Measurements from ENCODE around the gene EPAS1. TPM values are rescaled to one million over a fixed set of nuclear protein-coding genes. Genes with fewer than 3 reads are reported as not detected.

EPAS1 gene
- total and polyA plus RNA-seq, 2 of the 13 experiments (the other 11 are each of a cell fraction or from before 2014, with no cell fraction given): 47.1 to 182 TPM

GRCh38 chr2:46298522-46299353 is 1.5 kb downstream of the EPAS1 start (continued):
- TF ChIP-seq, protein P1, sequence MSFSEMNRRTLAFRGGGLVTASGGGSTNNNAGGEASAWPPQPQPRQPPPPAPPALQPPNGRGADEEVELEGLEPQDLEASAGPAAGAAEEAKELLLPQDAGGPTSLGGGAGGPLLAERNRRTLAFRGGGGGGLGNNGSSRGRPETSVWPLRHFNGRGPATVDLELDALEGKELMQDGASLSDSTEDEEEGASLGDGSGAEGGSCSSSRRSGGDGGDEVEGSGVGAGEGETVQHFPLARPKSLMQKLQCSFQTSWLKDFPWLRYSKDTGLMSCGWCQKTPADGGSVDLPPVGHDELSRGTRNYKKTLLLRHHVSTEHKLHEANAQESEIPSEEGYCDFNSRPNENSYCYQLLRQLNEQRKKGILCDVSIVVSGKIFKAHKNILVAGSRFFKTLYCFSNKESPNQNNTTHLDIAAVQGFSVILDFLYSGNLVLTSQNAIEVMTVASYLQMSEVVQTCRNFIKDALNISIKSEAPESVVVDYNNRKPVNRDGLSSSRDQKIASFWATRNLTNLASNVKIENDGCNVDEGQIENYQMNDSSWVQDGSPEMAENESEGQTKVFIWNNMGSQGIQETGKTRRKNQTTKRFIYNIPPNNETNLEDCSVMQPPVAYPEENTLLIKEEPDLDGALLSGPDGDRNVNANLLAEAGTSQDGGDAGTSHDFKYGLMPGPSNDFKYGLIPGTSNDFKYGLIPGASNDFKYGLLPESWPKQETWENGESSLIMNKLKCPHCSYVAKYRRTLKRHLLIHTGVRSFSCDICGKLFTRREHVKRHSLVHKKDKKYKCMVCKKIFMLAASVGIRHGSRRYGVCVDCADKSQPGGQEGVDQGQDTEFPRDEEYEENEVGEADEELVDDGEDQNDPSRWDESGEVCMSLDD (CRISPR knock-in tag; IDR thresholded peaks at IDR 0.05; ENCODE audit: borderline replicate concordance): no peak; the same call in 1 of the 2 replicates
- no peak for TF ChIP-seq ZSCAN31 (CRISPR knock-in tag; IDR thresholded peaks at IDR 0.05; ENCODE audit: low read depth)
- no peak for TF ChIP-seq RERE (CRISPR knock-in tag; IDR thresholded peaks at IDR 0.05; ENCODE audit: low read depth)
- no peak for TF ChIP-seq NAIF1 (CRISPR knock-in tag; IDR thresholded peaks at IDR 0.05; ENCODE audit: borderline replicate concordance)
- TF ChIP-seq ZFP41 (CRISPR knock-in tag; IDR thresholded peaks at IDR 0.05; ENCODE audit: borderline replicate concordance): no peak
- no peak for TF ChIP-seq ZNF557 (CRISPR knock-in tag; IDR thresholded peaks at IDR 0.05)
- no peak for TF ChIP-seq LRRFIP1 (CRISPR knock-in tag; conservative IDR thresholded peaks at IDR 0.05)
- TF ChIP-seq, protein P2, sequence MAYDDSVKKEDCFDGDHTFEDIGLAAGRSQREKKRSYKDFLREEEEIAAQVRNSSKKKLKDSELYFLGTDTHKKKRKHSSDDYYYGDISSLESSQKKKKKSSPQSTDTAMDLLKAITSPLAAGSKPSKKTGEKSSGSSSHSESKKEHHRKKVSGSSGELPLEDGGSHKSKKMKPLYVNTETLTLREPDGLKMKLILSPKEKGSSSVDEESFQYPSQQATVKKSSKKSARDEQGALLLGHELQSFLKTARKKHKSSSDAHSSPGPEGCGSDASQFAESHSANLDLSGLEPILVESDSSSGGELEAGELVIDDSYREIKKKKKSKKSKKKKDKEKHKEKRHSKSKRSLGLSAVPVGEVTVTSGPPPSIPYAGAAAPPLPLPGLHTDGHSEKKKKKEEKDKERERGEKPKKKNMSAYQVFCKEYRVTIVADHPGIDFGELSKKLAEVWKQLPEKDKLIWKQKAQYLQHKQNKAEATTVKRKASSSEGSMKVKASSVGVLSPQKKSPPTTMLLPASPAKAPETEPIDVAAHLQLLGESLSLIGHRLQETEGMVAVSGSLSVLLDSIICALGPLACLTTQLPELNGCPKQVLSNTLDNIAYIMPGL (CRISPR knock-in tag; IDR thresholded peaks at IDR 0.05; ENCODE audit: borderline replicate concordance in 1 of 2, low read depth in 1 of 2): peak in 1 of 2 experiments; percentile 68; a peak in 3 of 4 replicates
- no peak for TF ChIP-seq ESRRA (CRISPR knock-in tag; IDR thresholded peaks at IDR 0.05; ENCODE audit: low read depth)
- TF ChIP-seq HDAC6 (IDR thresholded peaks at IDR 0.05; ENCODE audit: low read depth, low read length): no peak
- no peak for TF ChIP-seq ZNF570 (CRISPR knock-in tag; IDR thresholded peaks at IDR 0.05; ENCODE audit: borderline replicate concordance)
- TF ChIP-seq ZNF496 (CRISPR knock-in tag; IDR thresholded peaks at IDR 0.05; ENCODE audit: insufficient replicate concordance): no peak
- TF ChIP-seq, protein P3, sequence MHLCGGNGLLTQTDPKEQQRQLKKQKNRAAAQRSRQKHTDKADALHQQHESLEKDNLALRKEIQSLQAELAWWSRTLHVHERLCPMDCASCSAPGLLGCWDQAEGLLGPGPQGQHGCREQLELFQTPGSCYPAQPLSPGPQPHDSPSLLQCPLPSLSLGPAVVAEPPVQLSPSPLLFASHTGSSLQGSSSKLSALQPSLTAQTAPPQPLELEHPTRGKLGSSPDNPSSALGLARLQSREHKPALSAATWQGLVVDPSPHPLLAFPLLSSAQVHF (CRISPR knock-in tag; IDR thresholded peaks at IDR 0.05): no peak; the same call in 1 of the 2 replicates
